Measurements from ENCODE around the gene IPCEF1. TPM values are rescaled to one million over a fixed set of nuclear protein-coding genes. Genes with fewer than 3 reads are reported as not detected.
"Not testable (repeated sequence)": the region's sequence is repeated elsewhere in the genome, so short reads cannot be mapped to it uniquely, and the experiment has no call there.

The IPCEF1 gene
- total RNA-seq, 1 experiment from 2014 or later, result not detected

DNA sequence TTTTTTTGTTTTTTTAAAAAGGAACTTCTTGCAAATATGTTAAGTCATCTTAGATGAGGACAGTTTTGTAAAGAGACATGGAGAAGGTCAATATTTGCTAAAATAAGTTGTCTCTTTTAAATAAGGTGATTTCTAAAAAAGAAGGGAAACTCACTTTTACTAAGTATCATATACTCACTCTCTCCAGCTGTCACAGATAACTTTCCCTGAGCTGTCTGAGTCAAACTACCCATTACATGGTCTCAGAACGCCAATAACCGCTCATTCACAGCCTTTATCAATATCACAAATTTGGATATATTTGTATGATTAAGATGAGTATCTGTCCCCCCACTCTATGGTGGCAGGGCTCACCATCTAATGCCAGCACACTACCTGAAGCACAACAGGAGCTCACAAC lies 47.6 kb downstream of the IPCEF1 start:
- intact Hi-C loops (cut with micrococcal nuclease), result no loop called here
- H3K4me1 Mint-ChIP-seq (ENCODE audit: insufficient read depth, unreplicated experiment), result no peaks in the 10 kb centered on the region
- no peaks in the 10 kb centered on the region for H3K27me3 Mint-ChIP-seq (ENCODE audit: insufficient read depth, unreplicated experiment)
- H3K36me3 Mint-ChIP-seq (ENCODE audit: insufficient read depth, unreplicated experiment), result no peaks in the 10 kb centered on the region
- ChIA-PET POLR2A (no interaction called here), CTCF (no interaction called here)
- no TSS peak for BruUV-seq (replicated peaks)
- no peak overlapping the region for H3K4me3 Mint-ChIP-seq (ENCODE audit: unreplicated experiment)
- H3K27ac Mint-ChIP-seq (ENCODE audit: low read depth, unreplicated experiment), result no peak overlapping the region
- no peak for DNase-seq (ENCODE audit: unreplicated experiment)
- H3K9me3 Mint-ChIP-seq (ENCODE audit: unreplicated experiment), result peaks cover 16% of the 10 kb centered on the region
- no peak for TF ChIP-seq CTCF (IDR thresholded peaks at IDR 0.05; ENCODE audit: unreplicated experiment)

DNA sequence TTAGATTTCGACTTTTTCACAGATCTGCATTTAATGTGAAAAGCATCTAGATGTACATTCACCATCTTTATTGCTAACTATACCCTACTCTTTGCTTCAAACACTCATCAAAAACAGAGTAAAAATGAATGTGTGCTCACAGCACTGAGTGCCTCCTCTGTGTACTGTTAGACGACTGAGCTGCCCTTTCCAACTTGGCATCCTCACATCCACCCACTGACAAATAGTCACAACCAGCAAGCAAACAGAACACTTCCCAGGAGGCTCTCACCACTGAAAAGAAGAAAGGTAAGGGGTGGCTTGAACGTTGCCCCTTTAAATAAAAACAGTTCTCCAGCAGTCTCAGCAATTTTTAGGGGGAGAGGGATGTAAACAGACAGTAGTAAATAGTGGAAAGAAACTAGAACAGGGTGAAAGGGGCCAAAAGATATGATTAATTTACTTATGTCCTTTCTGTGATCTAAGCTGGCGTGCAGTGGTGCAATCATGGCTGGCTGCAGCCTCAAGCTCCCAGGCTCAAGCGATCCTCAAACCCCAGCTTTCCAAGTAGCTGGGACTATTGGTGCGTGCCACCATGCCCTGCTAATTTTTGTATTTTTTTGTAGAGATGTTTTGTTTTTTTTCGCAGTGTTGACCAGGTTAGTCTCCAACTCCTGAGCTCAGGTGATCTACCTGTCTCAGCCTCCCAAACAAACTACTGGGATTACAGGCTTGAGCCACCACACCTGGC lies 48.7 kb downstream of the IPCEF1 start:
- Mint-ChIP-seq H3K27ac (ENCODE audit: low read depth, unreplicated experiment) (no peak overlapping the region), H3K4me1 (ENCODE audit: insufficient read depth, unreplicated experiment) (no peaks in the 10 kb centered on the region), H3K9me3 (ENCODE audit: unreplicated experiment) (peaks cover 16% of the 10 kb centered on the region), H3K36me3 (ENCODE audit: insufficient read depth, unreplicated experiment) (no peaks in the 10 kb centered on the region), H3K27me3 (ENCODE audit: insufficient read depth, unreplicated experiment) (no peaks in the 10 kb centered on the region), H3K4me3 (ENCODE audit: unreplicated experiment) (no peak overlapping the region)
- no TSS peak for BruUV-seq (replicated peaks)
- no peak for TF ChIP-seq CTCF (IDR thresholded peaks at IDR 0.05; ENCODE audit: unreplicated experiment)
- intact Hi-C loops (cut with micrococcal nuclease), result no loop called here
- POLR2A ChIA-PET, result no interaction called here
- CTCF ChIA-PET, result no interaction called here
- no peak for DNase-seq (ENCODE audit: unreplicated experiment)

- intact Hi-C loops (cut with micrococcal nuclease); BruUV-seq (replicated peaks); H3K36me3 Mint-ChIP-seq (ENCODE audit: insufficient read depth, unreplicated experiment); H3K27ac Mint-ChIP-seq (ENCODE audit: low read depth, unreplicated experiment); H3K4me3 Mint-ChIP-seq (ENCODE audit: unreplicated experiment); H3K27me3 Mint-ChIP-seq (ENCODE audit: insufficient read depth, unreplicated experiment); DNase-seq (ENCODE audit: unreplicated experiment); CTCF ChIA-PET; H3K4me1 Mint-ChIP-seq (ENCODE audit: insufficient read depth, unreplicated experiment): not testable (repeated sequence)
- peaks cover 15% of the 10 kb centered on the region for H3K9me3 Mint-ChIP-seq (ENCODE audit: unreplicated experiment)
- POLR2A ChIA-PET, result interaction anchor here (1.0 kb wide), 1 partner anchor 26 kb away, joined by 3 read pairs; no protein-coding TSS in a partner anchor
Measured at GRCh38 chr6:154307147-154307546, 49.5 kb downstream of the IPCEF1 start.

DNA sequence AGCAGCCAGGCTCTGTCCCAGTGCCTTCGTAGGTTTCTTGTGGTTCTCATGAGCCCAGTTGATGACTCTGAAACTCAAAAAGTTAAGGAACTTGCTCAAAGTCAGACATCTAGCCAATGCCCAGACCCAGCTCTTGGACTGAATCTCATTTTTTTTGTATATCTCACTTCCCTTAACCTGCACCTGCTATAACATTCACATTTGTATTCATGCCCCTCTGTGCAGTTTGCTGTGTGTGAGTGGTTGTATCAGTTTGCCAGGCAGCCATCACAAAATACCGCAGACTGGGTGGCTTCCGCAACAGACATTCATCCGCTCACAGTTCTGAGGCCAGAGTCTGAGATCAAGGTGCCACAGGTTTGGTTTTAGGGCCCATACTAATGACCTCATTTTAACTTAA lies 49.9 kb downstream of the IPCEF1 start:
- no peak for TF ChIP-seq CTCF (IDR thresholded peaks at IDR 0.05; ENCODE audit: unreplicated experiment)
- intact Hi-C loops (cut with micrococcal nuclease), result no loop called here
- no peaks in the 10 kb centered on the region for H3K27me3 Mint-ChIP-seq (ENCODE audit: insufficient read depth, unreplicated experiment)
- H3K27ac Mint-ChIP-seq (ENCODE audit: low read depth, unreplicated experiment), result no peak overlapping the region
- H3K4me1 Mint-ChIP-seq (ENCODE audit: insufficient read depth, unreplicated experiment), result no peaks in the 10 kb centered on the region
- H3K9me3 Mint-ChIP-seq (ENCODE audit: unreplicated experiment), result peaks cover 10% of the 10 kb centered on the region
- DNase-seq (ENCODE audit: unreplicated experiment), result no peak
- ChIA-PET POLR2A (interaction anchor here (1.0 kb wide), 1 partner anchor 27 kb away, joined by 3 read pairs; no protein-coding TSS in a partner anchor), CTCF (interaction anchor here (0.8 kb wide), 1 partner anchor 203 kb away, joined by 3 read pairs; no protein-coding TSS in a partner anchor)
- no peaks in the 10 kb centered on the region for H3K36me3 Mint-ChIP-seq (ENCODE audit: insufficient read depth, unreplicated experiment)
- BruUV-seq (replicated peaks), result no TSS peak
- H3K4me3 Mint-ChIP-seq (ENCODE audit: unreplicated experiment), result no peak overlapping the region
